ENCODE data around the gene ARHGAP31. TPM values are rescaled to one million over a fixed set of nuclear protein-coding genes. Genes with fewer than 3 reads are reported as not detected.

Gene ARHGAP31
- total and polyA plus RNA-seq, 2 of the 8 experiments (the other 6 are each of a cell fraction or from before 2014, with no cell fraction given): 1.1 to 7.6 TPM

GRCh38 chr3:119365418-119365817, 71.2 kb downstream of the ARHGAP31 start:
- Histone ChIP-seq H3K4me1 (replicated peaks in 1 of 4; ENCODE audit: control insufficient read depth in 3 of 4, insufficient read depth in 4 of 4, low read length in 3 of 4) (peaks cover 3 to 10% (median 5%) of the 10 kb centered on the region in 4 experiments), H2BK120ac (replicated peaks; ENCODE audit: low read depth, low read length) (no peak overlapping the region), H3K9me3 (ENCODE audit: insufficient read depth in 2 of 2, low read depth in 1 of 2, low read length in 1 of 2) (no peaks in the 10 kb centered on the region), H3K4ac (replicated peaks; ENCODE audit: insufficient read length, low read depth, low read length) (no peak overlapping the region), H3K27ac (ENCODE audit: low read depth, low read length) (no peak overlapping the region), H3K4me2 (ENCODE audit: insufficient read depth in 1 of 2, low read depth in 2 of 2, low read length in 2 of 2) (no peak overlapping the region), H4K8ac (ENCODE audit: extremely low read depth, insufficient read depth, low read length) (no peak overlapping the region; the same call in 1 of the 2 replicates), H4K5ac (ENCODE audit: insufficient read length, low read depth, low read length) (no peak overlapping the region), H3K79me1 (ENCODE audit: low read depth, low read length) (no peaks in the 10 kb centered on the region), H3K36me3 (ENCODE audit: control insufficient read depth in 2 of 4, insufficient read depth in 4 of 4, low read length in 3 of 4) (no peaks in the 10 kb centered on the region), H3K4me3 (ENCODE audit: extremely low read depth in 1 of 4, insufficient read depth in 2 of 4, low read depth in 3 of 4, low read length in 4 of 4) (no peak overlapping the region), H2BK20ac (ENCODE audit: low read length) (no peak overlapping the region), H2BK5ac (ENCODE audit: low read depth, low read length) (no peak overlapping the region), H3K18ac (ENCODE audit: extremely low read depth, low read length) (no peak overlapping the region), H3K79me2 (ENCODE audit: control insufficient read depth in 1 of 2, insufficient read depth in 2 of 2, low read length in 2 of 2) (no peaks in the 10 kb centered on the region), H4K91ac (replicated peaks; ENCODE audit: insufficient read length, low read length) (no peak overlapping the region), H3K23ac (ENCODE audit: insufficient read length) (no peak overlapping the region), H2BK15ac (ENCODE audit: low read length) (no peak overlapping the region), H3K56ac (replicated peaks; ENCODE audit: insufficient read length, low read depth, low read length) (no peak overlapping the region), H3K14ac (ENCODE audit: insufficient read length) (no peak overlapping the region), H2AK5ac (ENCODE audit: low read depth, low read length) (no peak overlapping the region), H2AFZ (ENCODE audit: low read length) (no peak overlapping the region), H3K23me2 (ENCODE audit: low read depth, low read length) (no peaks in the 10 kb centered on the region), H2BK12ac (ENCODE audit: low read depth, low read length) (no peak overlapping the region), H4K20me1 (replicated peaks in 1 of 2; ENCODE audit: control insufficient read depth in 1 of 2, insufficient read depth in 2 of 2, low read length in 2 of 2) (no peaks in the 10 kb centered on the region), H3K9ac (replicated peaks in 1 of 4; ENCODE audit: extremely low read depth in 1 of 4, low read depth in 3 of 4, low read length in 3 of 4) (no peak overlapping the region), H3K27me3 (replicated peaks in 1 of 4; ENCODE audit: control insufficient read depth in 3 of 4, extremely low read depth in 1 of 4, insufficient read depth in 3 of 4, low read length in 3 of 4) (no peaks in the 10 kb centered on the region)
- no peak for FAIRE-seq
- POLR2A ChIA-PET (ENCODE audit: partially characterized antibody): interaction anchor here (0.7 kb wide), 1 partner anchor 28 kb away, joined by 3 read pairs; no protein-coding TSS in a partner anchor
- no peak for DNase-seq (ENCODE audit: low read depth in 1 of 2, low spot score in 2 of 2)
- CTCF ChIA-PET (ENCODE audit: partially characterized antibody): interaction anchor here (0.9 to 1.4 kb wide), 2 partner anchors 12 to 125 kb away, joined by 3 to 5 read pairs; partner anchors contain the start of gene B4GALT4
- 73% methylated on average over 3 of the region's 3 CpGs; no CpG with 5 or more reads in 1 of the 2 experiments for WGBS, 2 experiments (ENCODE audit: extremely low coverage in 1 of 2, insufficient coverage in 1 of 2, insufficient read length in 1 of 2, insufficient replicate concordance in 2 of 2, low coverage in 1 of 2, low lambda C conversion rate in 2 of 2, missing lambda C conversion rate in 1 of 2)
- TF ChIP-seq CBX8 (IDR thresholded peaks at IDR 0.05; ENCODE audit: borderline replicate concordance, low read depth, low read length): no peak
- TF ChIP-seq CTBP2 (IDR thresholded peaks at IDR 0.05; ENCODE audit: borderline replicate concordance, insufficient read depth, insufficient read length, low read length): no peak
- no peak for TF ChIP-seq BCL11A (IDR thresholded peaks at IDR 0.05; ENCODE audit: low read depth in 2 of 2, low read length in 2 of 2)
- TF ChIP-seq TBP (IDR thresholded peaks at IDR 0.05; ENCODE audit: low read depth, low read length): no peak
- no peak for TF ChIP-seq KDM1A (IDR thresholded peaks at IDR 0.05; ENCODE audit: borderline replicate concordance, low read length)
- no peak for TF ChIP-seq TAF1 (IDR thresholded peaks at IDR 0.05; ENCODE audit: low read depth, low read length)
- TF ChIP-seq PHF8 (conservative IDR thresholded peaks at IDR 0.05; ENCODE audit: low read depth, low read length): no peak
- no peak for TF ChIP-seq GTF2F1 (IDR thresholded peaks at IDR 0.05; ENCODE audit: borderline replicate concordance, low read depth, low read length)
- no peak for TF ChIP-seq SUZ12 (IDR thresholded peaks at IDR 0.05; ENCODE audit: low read length)
- TF ChIP-seq RAD21 (IDR thresholded peaks at IDR 0.05 in 1 of 2, conservative IDR thresholded peaks at IDR 0.05 in 1 of 2; ENCODE audit: low read depth in 2 of 2, low read length in 2 of 2): no peak
- no peak for TF ChIP-seq MAFK (IDR thresholded peaks at IDR 0.05; ENCODE audit: low read depth, low read length)
- TF ChIP-seq MAX (IDR thresholded peaks at IDR 0.05): no peak
- TF ChIP-seq CEBPB (IDR thresholded peaks at IDR 0.05; ENCODE audit: low read depth, low read length): no peak
- TF ChIP-seq POU5F1 (IDR thresholded peaks at IDR 0.05; ENCODE audit: low read depth, low read length): no peak

Data from H1 (cell line).